Activated B cell treated with CpG ODN at 0.5 μM for 24 hours (primary cell): ENCODE data around the gene ZNF283. TPM values are rescaled to one million over a fixed set of nuclear protein-coding genes. Genes with fewer than 3 reads are reported as not detected.
"Not testable (repeated sequence)": the region's sequence is repeated elsewhere in the genome, so short reads cannot be mapped to it uniquely, and the experiment has no call there.

Experiments used
- ATAC-seq: fragments of 200-7000 bp; cut with Tn5 transposase; one replicate; pipeline ENCODE4 v1.10.0; 2021; ENCODE audit warnings: low read depth, mild to moderate bottlenecking, moderate library complexity
- CTCF ChIA-PET: fragments of 350-600 bp; sonication (Branson Sonifier 250); formaldehyde crosslinking; loops from one replicate; lab custom pipeline; 2021; ENCODE audit warnings: antibody characterized with exemption; lab: Charles Lee
- POLR2A ChIA-PET: fragments of 350-600 bp; sonication (Branson Sonifier 250); formaldehyde crosslinking; loops from one replicate; lab custom pipeline; 2021; ENCODE audit warnings: antibody characterized with exemption; lab: Charles Lee
- DNase-seq: peaks from one replicate; pipeline ENCODE4 v3.0.0; 2022
- H3K27ac Mint-ChIP-seq: one replicate; pipeline ENCODE4 v1.8.0; 2020; ENCODE audit warnings: mixed read lengths
- H3K27me3 Mint-ChIP-seq: one replicate; pipeline ENCODE4 v1.8.0; 2021; ENCODE audit warnings: mixed read lengths
- H3K36me3 Mint-ChIP-seq: one replicate; pipeline ENCODE4 v1.8.0; 2021; ENCODE audit warnings: low read depth, mixed read lengths
- H3K4me1 Mint-ChIP-seq: one replicate; pipeline ENCODE4 v1.8.0; 2021; ENCODE audit warnings: mixed read lengths
- H3K4me3 Mint-ChIP-seq: one replicate; pipeline ENCODE4 v1.8.0; 2020; ENCODE audit warnings: mild to moderate bottlenecking, mixed read lengths
- H3K9me3 Mint-ChIP-seq: one replicate; pipeline ENCODE4 v1.8.0; 2020; ENCODE audit warnings: mixed read lengths
- intact Hi-C: fragments of 100-400 bp; cut with micrococcal nuclease; formaldehyde crosslinking; loops from one replicate; pipeline ENCODE4 v1.15.1; 2024
- total RNA-seq: library from RNA; stranded (reverse); gene quantifications from 2 replicates; pipeline ENCODE4 v1.2.3, GENCODE V29; 2022
- TF ChIP-seq, protein P1 (sequence below): fragments of 200-600 bp; IDR thresholded peaks from one replicate; pipeline ENCODE4 v1.8.0; 2022; ENCODE audit warnings: antibody characterized with exemption, mild to moderate bottlenecking

Gene ZNF283
- total RNA-seq, 1 donor from 2014 or later: 13.0 TPM

DNA sequence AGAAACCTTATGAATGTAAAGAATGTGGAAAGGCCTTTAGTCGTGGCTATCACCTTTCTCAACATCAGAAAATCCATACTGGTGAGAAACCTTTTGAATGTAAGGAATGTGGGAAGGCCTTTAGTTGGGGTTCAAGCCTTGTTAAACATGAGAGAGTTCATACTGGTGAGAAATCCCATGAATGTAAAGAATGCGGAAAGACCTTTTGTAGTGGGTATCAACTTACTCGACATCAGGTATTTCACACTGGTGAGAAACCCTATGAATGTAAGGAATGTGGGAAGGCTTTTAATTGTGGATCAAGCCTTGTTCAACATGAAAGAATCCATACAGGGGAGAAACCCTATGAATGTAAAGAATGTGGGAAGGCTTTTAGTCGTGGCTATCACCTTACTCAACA is 20.8 kb downstream of the ZNF283 start:
- Mint-ChIP-seq H3K4me1 (no peaks in the 10 kb centered on the region), H3K9me3 (peaks cover 39% of the 10 kb centered on the region), H3K36me3 (peaks cover 72% of the 10 kb centered on the region), H3K27me3 (no peaks in the 10 kb centered on the region), H3K4me3 (no peak overlapping the region), H3K27ac (no peak overlapping the region)
- ATAC-seq (no peak), DNase-seq (no peak)
- TF ChIP-seq, protein P1, sequence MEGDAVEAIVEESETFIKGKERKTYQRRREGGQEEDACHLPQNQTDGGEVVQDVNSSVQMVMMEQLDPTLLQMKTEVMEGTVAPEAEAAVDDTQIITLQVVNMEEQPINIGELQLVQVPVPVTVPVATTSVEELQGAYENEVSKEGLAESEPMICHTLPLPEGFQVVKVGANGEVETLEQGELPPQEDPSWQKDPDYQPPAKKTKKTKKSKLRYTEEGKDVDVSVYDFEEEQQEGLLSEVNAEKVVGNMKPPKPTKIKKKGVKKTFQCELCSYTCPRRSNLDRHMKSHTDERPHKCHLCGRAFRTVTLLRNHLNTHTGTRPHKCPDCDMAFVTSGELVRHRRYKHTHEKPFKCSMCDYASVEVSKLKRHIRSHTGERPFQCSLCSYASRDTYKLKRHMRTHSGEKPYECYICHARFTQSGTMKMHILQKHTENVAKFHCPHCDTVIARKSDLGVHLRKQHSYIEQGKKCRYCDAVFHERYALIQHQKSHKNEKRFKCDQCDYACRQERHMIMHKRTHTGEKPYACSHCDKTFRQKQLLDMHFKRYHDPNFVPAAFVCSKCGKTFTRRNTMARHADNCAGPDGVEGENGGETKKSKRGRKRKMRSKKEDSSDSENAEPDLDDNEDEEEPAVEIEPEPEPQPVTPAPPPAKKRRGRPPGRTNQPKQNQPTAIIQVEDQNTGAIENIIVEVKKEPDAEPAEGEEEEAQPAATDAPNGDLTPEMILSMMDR: no peak
- CTCF ChIA-PET: no interaction called here
- intact Hi-C loops: no loop called here
- POLR2A ChIA-PET: no interaction called here

DNA sequence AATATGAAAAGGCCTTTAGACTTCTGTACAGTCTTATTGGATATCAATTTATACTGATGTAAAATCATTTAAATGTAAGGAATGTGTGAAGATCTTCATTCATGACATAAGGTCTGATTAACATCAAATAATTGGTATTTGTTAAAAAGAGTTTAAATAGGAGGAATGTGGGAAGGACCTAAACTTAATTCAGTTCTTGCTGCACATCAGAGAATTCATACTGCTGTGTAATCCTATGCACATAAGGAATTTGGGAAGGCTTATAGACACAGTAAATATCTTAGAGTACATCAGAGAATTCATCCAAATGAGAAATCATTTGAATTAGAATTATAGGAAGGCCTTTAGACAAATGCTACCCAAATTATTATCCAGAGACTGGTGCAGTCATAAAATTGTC is 21.7 kb downstream of the ZNF283 start:
- TF ChIP-seq, protein P1: no peak
- POLR2A ChIA-PET: no interaction called here
- no peak overlapping the region for H3K27ac Mint-ChIP-seq
- H3K9me3 Mint-ChIP-seq: peaks cover 41% of the 10 kb centered on the region
- DNase-seq (no peak), ATAC-seq (no peak)
- no peaks in the 10 kb centered on the region for H3K4me1 Mint-ChIP-seq
- intact Hi-C loops: no loop called here
- no peak overlapping the region for H3K4me3 Mint-ChIP-seq
- H3K36me3 Mint-ChIP-seq: peaks cover 64% of the 10 kb centered on the region
- no peaks in the 10 kb centered on the region for H3K27me3 Mint-ChIP-seq
- CTCF ChIA-PET: no interaction called here

DNA sequence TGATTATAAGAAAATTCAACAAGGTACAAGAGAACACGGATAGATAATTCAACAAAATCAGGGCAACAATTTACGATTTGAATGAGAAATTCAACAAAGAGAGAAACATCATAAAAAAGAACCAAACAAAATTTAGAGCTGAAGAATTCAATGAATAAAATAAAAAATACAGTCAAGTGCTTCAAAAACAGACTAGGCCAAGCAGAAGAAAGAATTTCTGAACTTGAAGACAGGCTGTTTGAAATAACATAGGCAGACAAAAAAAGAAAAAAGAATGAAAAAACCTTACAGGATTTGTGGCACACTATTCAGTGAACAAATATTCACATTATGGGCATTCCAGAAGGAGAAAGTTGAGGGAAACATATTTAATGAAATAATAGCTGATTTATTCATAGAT is 31.1 kb downstream of the ZNF283 start:
- POLR2A ChIA-PET: interaction anchor here (0.7 kb wide), 1 partner anchor 77 kb away, joined by 3 read pairs; the partner anchor contains the start of gene ZNF45
- TF ChIP-seq, protein P1: no peak
- ATAC-seq (no peak), DNase-seq (no peak)
- Mint-ChIP-seq H3K4me1 (no peaks in the 10 kb centered on the region), H3K27me3 (no peaks in the 10 kb centered on the region), H3K27ac (no peak overlapping the region), H3K4me3 (no peak overlapping the region), H3K36me3 (peaks cover 19% of the 10 kb centered on the region), H3K9me3 (peaks cover 51% of the 10 kb centered on the region)
- intact Hi-C loops: no loop called here
- CTCF ChIA-PET: no interaction called here

DNA sequence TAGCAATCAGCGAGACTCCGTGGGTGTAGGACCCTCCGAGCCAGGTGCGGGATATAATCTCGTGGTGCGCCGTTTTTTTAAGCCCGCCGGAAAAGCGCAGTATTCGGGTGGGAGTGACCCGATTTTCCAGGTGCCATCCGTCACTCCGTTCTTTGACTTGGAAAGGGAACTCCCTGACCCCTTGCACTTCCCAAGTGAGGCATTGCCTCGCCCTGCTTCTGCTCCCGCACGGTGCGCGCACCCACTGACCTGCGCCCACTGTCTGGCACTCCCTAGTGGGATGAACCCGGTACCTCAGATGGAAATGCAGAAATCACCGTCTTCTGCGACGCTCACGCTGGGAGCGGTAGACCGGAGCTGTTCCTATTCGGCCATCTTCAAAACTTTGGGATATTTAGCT is 39.8 kb downstream of the ZNF283 start:
- DNase-seq, CTCF ChIA-PET: not testable (repeated sequence)
- H3K9me3 Mint-ChIP-seq: peaks cover 23% of the 10 kb centered on the region

DNA sequence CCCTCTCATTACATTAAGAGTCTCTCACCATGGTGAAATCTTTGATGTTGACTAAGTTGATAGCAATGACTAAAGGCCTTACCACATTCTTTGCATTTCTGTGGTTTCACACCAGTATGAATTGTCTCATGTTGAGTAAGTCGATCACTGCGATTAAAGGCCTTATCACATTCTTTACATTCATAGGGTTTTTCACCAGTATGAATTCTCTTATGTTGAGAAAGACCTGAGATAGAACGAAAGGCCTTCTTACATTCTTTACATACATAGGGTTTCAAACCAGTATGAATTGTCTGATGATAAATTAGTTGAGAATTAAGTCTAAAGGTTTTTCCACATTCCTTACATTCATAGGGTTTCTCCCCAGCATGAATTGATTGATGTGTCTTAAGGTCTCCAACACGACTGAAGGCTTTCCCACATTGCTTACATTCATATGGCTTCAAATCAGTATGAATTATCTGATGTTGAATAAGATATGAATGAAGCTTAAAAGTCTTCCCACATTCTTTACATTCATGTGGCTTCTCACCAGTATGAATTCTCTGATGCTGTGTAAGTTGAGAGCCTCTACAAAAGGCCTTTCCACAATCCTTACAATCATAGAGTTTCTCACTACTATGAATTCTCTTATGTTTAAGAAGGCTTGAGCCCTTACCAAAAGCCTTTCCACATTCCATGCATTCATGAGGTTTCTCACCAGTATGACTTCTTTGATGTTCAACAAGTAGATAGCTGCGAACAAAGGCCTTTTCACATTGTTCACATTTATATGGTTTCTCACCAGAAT is 45.6 kb downstream of the ZNF283 start:
- ChIA-PET CTCF (no interaction called here), POLR2A (no interaction called here)
- no peaks in the 10 kb centered on the region for H3K4me1 Mint-ChIP-seq
- H3K4me3 Mint-ChIP-seq: no peak overlapping the region
- no peaks in the 10 kb centered on the region for H3K27me3 Mint-ChIP-seq
- ATAC-seq: no peak
- TF ChIP-seq, protein P1: no peak
- peaks cover 39% of the 10 kb centered on the region for H3K9me3 Mint-ChIP-seq
- DNase-seq: no peak
- peaks cover 48% of the 10 kb centered on the region for H3K36me3 Mint-ChIP-seq
- no peak overlapping the region for H3K27ac Mint-ChIP-seq
- intact Hi-C loops: no loop called here

More for the DNA sequence above, 39.8 kb downstream of the ZNF283 start:
- ATAC-seq, H3K27ac Mint-ChIP-seq, intact Hi-C loops, H3K4me1 Mint-ChIP-seq, H3K27me3 Mint-ChIP-seq, POLR2A ChIA-PET, H3K4me3 Mint-ChIP-seq: not testable (repeated sequence)
- peaks cover 14% of the 10 kb centered on the region for H3K36me3 Mint-ChIP-seq
